ENCODE measurements around the gene ANKRD53.

The ANKRD53 gene

DNA sequence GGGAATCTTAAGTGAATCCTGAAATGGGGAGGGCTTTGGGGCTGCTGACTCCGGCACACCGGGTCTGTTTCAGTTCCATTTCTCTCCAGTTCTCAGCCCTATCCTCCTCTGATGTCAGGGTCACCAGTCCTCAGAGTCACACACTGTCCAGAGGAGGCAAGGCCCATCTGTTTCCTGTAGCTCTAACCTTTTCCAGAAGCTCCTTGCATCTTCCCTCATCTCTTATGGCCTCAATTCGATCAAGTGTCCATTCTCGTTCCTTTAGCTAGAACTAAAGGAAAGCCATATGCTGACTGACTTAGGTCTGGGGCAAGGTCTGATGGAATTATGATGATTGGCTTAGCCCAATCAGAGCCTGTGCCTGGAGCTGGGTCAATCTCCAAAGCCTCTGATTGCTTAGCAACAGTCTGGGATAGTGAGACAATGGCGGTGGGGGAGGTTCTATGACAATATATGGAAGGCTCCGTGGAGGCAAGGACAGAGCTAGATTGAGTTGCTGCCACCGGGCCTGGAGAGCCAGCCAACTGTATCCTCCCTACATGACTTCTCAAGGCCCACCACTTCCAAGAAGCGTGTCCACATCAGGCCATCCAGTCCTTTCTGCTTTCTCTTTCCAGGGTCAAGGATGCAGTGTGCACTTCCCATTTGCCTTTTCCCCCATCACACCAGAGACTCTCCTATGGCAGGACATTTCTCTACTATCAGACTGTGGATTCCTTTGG, 5.2 kb downstream of the ANKRD53 start:
- Histone ChIP-seq H3K4me1 (ENCODE audit: insufficient read depth, low read length) (no peaks in the 10 kb centered on the region), H2AFZ (ENCODE audit: low read depth, low read length) (no peak overlapping the region), H3K36me3 (ENCODE audit: insufficient read depth, low read length) (peaks cover 29% of the 10 kb centered on the region), H3K4me3 (ENCODE audit: low read length) (no peak overlapping the region), H3K9me3 (ENCODE audit: low read length) (no peaks in the 10 kb centered on the region), H3K27me3 (ENCODE audit: insufficient read depth, low read length) (no peaks in the 10 kb centered on the region)

- no peak overlapping the region for H3K4me3 ChIP-seq (ENCODE audit: low read length)
- H3K9me3 ChIP-seq (ENCODE audit: low read length): no peaks in the 10 kb centered on the region
- H2AFZ ChIP-seq (ENCODE audit: low read depth, low read length): no peak overlapping the region
- H3K36me3 ChIP-seq (ENCODE audit: insufficient read depth, low read length): peaks cover 35% of the 10 kb centered on the region
- no peaks in the 10 kb centered on the region for H3K27me3 ChIP-seq (ENCODE audit: insufficient read depth, low read length)
- H3K4me1 ChIP-seq (ENCODE audit: insufficient read depth, low read length): no peaks in the 10 kb centered on the region
These were observed 5.8 kb downstream of the ANKRD53 start for GRCh38 chr2:70984228-70984575.

- H3K4me3 ChIP-seq (ENCODE audit: low read length): no peak overlapping the region
- no peaks in the 10 kb centered on the region for H3K4me1 ChIP-seq (ENCODE audit: insufficient read depth, low read length)
- no peaks in the 10 kb centered on the region for H3K27me3 ChIP-seq (ENCODE audit: insufficient read depth, low read length)
- H3K36me3 ChIP-seq (ENCODE audit: insufficient read depth, low read length): peaks cover 40% of the 10 kb centered on the region
- H2AFZ ChIP-seq (ENCODE audit: low read depth, low read length): no peak overlapping the region
- no peaks in the 10 kb centered on the region for H3K9me3 ChIP-seq (ENCODE audit: low read length)
These were observed 6.3 kb downstream of the ANKRD53 start for GRCh38 chr2:70984576-70985282.

DNA sequence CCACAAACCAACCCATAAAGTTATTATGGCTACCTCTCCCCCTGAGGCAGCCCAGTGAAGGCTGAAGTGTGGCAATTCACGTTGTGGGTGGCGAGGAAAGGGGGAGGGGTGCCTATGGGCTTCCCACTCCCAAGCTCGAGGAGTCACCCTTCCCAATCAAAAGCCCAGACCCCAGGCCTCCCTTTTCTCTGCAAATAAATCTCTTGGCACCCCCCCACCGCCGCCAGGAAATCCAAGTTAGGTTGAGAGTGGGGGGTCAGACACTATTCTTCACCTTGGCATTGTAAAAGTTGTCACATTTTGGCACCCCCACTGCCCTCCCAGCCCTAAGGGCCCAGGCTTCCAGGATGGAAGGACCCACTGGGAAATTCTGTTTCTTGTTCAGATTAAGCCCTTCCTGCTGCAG, 6.9 kb downstream of the ANKRD53 start:
- H2AFZ ChIP-seq (ENCODE audit: low read depth, low read length): no peak overlapping the region
- no peaks in the 10 kb centered on the region for H3K9me3 ChIP-seq (ENCODE audit: low read length)
- H3K4me3 ChIP-seq (ENCODE audit: low read length): no peak overlapping the region
- H3K27me3 ChIP-seq (ENCODE audit: insufficient read depth, low read length): no peaks in the 10 kb centered on the region
- peaks cover 44% of the 10 kb centered on the region for H3K36me3 ChIP-seq (ENCODE audit: insufficient read depth, low read length)
- H3K4me1 ChIP-seq (ENCODE audit: insufficient read depth, low read length): no peaks in the 10 kb centered on the region

GRCh38 chr2:70985956-70986355, 7.5 kb downstream of the ANKRD53 start:
- Histone ChIP-seq H3K9me3 (ENCODE audit: low read length) (no peaks in the 10 kb centered on the region), H3K27me3 (ENCODE audit: insufficient read depth, low read length) (no peaks in the 10 kb centered on the region), H3K36me3 (ENCODE audit: insufficient read depth, low read length) (peaks cover 47% of the 10 kb centered on the region), H3K4me1 (ENCODE audit: insufficient read depth, low read length) (no peaks in the 10 kb centered on the region), H3K4me3 (ENCODE audit: low read length) (no peak overlapping the region), H2AFZ (ENCODE audit: low read depth, low read length) (no peak overlapping the region)

DNA sequence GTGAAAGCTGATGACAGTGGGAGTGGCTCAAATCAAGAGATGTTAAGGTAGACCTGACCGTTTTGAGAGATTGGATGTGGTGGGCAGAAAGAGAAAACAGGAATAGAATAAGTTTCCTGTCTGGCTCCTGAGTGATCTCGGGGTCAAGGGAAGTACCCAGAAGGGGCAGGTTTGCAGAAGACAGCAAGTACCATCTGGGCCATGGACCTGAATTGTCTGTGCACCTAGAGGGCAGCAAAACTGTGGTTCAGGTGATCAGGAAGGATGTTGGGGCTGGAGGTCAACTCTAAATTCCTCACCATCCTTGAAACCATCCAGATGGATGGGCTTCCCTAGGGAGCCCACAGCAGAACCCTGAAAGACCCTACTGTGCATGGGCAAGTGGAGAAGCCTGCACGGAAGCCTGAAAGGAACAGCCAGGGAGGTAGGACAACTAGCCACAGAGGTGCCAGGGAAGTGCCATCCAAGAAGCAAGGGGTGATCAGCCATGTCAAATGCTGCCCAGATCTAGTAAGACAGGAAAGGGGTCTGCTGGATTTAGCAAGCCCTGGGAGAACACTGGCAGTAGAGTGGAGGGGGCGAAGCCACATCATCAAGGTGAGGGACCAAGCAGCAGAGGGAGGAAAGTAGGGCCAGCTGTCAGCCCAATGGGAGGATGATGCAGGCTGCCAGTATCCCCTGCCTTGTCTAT, 8.2 kb downstream of the ANKRD53 start:
- Histone ChIP-seq H3K36me3 (ENCODE audit: insufficient read depth, low read length) (peaks cover 51% of the 10 kb centered on the region), H3K9me3 (ENCODE audit: low read length) (no peaks in the 10 kb centered on the region), H3K4me3 (ENCODE audit: low read length) (no peak overlapping the region), H3K4me1 (ENCODE audit: insufficient read depth, low read length) (no peaks in the 10 kb centered on the region), H3K27me3 (ENCODE audit: insufficient read depth, low read length) (no peaks in the 10 kb centered on the region), H2AFZ (ENCODE audit: low read depth, low read length) (no peak overlapping the region)

- no peak overlapping the region for H2AFZ ChIP-seq (ENCODE audit: low read depth, low read length)
- H3K36me3 ChIP-seq (ENCODE audit: insufficient read depth, low read length): peaks cover 55% of the 10 kb centered on the region
- H3K4me1 ChIP-seq (ENCODE audit: insufficient read depth, low read length): no peaks in the 10 kb centered on the region
- no peak overlapping the region for H3K4me3 ChIP-seq (ENCODE audit: low read length)
- H3K9me3 ChIP-seq (ENCODE audit: low read length): no peaks in the 10 kb centered on the region
- no peaks in the 10 kb centered on the region for H3K27me3 ChIP-seq (ENCODE audit: insufficient read depth, low read length)
These were observed 9.0 kb downstream of the ANKRD53 start for GRCh38 chr2:70987386-70987785.

GRCh38 chr2:70988151-70988550, 9.7 kb downstream of the ANKRD53 start:
- no peak overlapping the region for H2AFZ ChIP-seq (ENCODE audit: low read depth, low read length)

DNA sequence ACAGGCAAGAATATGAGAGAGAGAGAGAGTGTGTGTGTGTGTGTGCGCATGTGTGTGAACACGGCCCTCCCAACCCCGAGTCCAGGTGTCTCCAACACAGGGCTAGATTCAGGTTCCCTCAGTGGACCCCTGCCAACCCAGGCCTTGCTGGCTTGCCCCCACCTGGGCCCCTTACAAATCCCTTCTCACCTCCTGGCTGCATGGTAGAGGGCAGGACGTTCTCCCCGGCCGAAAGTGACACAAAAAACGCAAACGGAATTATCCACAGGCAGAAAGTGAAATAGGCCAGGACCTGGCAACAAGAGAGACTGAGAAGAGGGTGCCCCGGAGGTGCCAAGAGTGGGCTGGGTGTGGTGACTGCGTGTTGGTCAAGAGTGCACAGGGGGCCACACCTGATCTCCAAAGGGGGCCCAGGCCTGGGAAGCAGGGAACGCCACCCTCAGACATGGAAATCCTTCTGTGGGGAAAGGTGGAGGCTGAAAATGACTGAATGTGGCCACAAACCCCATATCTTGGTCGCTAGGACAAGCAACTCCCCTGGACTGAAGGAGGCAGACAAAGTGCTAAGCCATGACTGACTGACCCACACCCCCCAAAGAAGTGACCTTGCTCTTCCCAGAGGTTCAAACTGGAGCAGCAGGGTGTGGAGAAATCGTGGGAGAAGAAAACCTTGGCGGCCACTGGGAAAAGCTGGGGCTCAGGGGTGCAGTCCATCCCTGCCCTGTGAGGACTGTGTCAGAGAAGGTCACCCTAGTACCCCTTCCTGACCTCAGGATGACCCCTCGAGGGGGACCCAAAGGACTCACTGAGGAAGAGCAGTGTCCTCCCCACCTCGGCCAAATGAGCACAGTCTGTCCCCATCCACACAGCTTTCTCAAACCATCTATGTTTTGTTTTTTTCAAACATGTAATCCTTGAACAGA, 10.6 kb downstream of the ANKRD53 start:
- Histone ChIP-seq H3K9me3 (ENCODE audit: low read length) (no peaks in the 10 kb centered on the region), H3K4me1 (ENCODE audit: insufficient read depth, low read length) (peaks cover 12% of the 10 kb centered on the region), H3K36me3 (ENCODE audit: insufficient read depth, low read length) (peaks cover 55% of the 10 kb centered on the region), H2AFZ (ENCODE audit: low read depth, low read length) (no peak overlapping the region), H3K4me3 (ENCODE audit: low read length) (no peak overlapping the region), H3K27me3 (ENCODE audit: insufficient read depth, low read length) (no peaks in the 10 kb centered on the region)

More at GRCh38 chr2:70988151-70988550, 9.7 kb downstream of the ANKRD53 start:
- H3K36me3 ChIP-seq (ENCODE audit: insufficient read depth, low read length): peaks cover 55% of the 10 kb centered on the region
- no peaks in the 10 kb centered on the region for H3K9me3 ChIP-seq (ENCODE audit: low read length)
- H3K27me3 ChIP-seq (ENCODE audit: insufficient read depth, low read length): no peaks in the 10 kb centered on the region
- no peak overlapping the region for H3K4me3 ChIP-seq (ENCODE audit: low read length)
- peaks cover 3% of the 10 kb centered on the region for H3K4me1 ChIP-seq (ENCODE audit: insufficient read depth, low read length)

DNA sequence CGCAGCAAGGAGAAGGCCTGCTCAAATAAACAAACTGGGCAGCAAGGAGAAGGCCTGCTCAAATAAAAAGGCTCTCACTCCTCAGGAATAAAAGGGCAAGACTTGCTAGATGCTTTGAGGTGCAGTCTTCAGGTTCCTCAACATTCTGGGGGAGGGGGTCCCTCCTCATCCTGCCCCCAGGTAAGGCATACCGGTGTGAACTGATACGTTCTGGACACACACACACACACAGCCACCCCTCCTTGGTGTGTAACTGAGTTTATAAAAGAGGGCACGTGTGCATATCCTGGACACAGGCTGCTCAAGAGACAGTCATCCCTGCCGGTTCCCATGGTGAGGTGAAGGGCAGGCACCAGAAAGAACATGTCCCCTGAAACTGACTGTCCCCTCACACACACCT, 11.8 kb downstream of the ANKRD53 start:
- H3K36me3 ChIP-seq (ENCODE audit: insufficient read depth, low read length): peaks cover 55% of the 10 kb centered on the region
- H3K27me3 ChIP-seq (ENCODE audit: insufficient read depth, low read length): no peaks in the 10 kb centered on the region
- no peak overlapping the region for H3K4me3 ChIP-seq (ENCODE audit: low read length)
- no peak overlapping the region for H2AFZ ChIP-seq (ENCODE audit: low read depth, low read length)
- H3K9me3 ChIP-seq (ENCODE audit: low read length): no peaks in the 10 kb centered on the region
- peaks cover 17% of the 10 kb centered on the region for H3K4me1 ChIP-seq (ENCODE audit: insufficient read depth, low read length)

DNA sequence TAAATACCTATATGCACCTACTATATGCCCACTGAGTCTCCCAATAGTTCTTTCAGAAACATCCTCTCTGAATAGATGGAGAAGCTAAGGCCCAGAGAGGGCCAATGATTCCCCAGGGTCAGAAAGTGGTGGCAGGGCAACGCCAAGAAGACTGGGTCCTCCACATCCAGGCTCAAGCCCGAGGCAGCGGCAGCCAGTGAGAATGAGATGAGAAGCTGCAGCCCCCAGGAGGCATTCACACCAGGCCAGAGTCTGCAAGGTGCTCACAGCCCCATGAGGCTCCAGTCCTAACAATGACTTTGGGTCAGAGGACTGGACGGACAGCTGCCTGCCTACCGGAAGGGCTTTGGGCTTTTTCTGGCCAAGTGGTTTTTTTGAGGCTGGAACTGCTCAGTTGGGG, 12.7 kb downstream of the ANKRD53 start:
- H2AFZ ChIP-seq (ENCODE audit: low read depth, low read length): no peak overlapping the region
- no peak overlapping the region for H3K4me3 ChIP-seq (ENCODE audit: low read length)
- peaks cover 47% of the 10 kb centered on the region for H3K36me3 ChIP-seq (ENCODE audit: insufficient read depth, low read length)
- H3K9me3 ChIP-seq (ENCODE audit: low read length): no peaks in the 10 kb centered on the region
- no peaks in the 10 kb centered on the region for H3K27me3 ChIP-seq (ENCODE audit: insufficient read depth, low read length)
- H3K4me1 ChIP-seq (ENCODE audit: insufficient read depth, low read length): peaks cover 19% of the 10 kb centered on the region

- H3K27me3 ChIP-seq (ENCODE audit: insufficient read depth, low read length): no peaks in the 10 kb centered on the region
- no peak overlapping the region for H2AFZ ChIP-seq (ENCODE audit: low read depth, low read length)
- H3K4me1 ChIP-seq (ENCODE audit: insufficient read depth, low read length): peaks cover 19% of the 10 kb centered on the region
- H3K9me3 ChIP-seq (ENCODE audit: low read length): no peaks in the 10 kb centered on the region
- no peak overlapping the region for H3K4me3 ChIP-seq (ENCODE audit: low read length)
- peaks cover 44% of the 10 kb centered on the region for H3K36me3 ChIP-seq (ENCODE audit: insufficient read depth, low read length)
These were observed 13.3 kb downstream of the ANKRD53 start for GRCh38 chr2:70991742-70992141.
